Measurements from ENCODE around the gene BRSK2.
"Not testable (repeated sequence)": the region's sequence is repeated elsewhere in the genome, so short reads cannot be mapped to it uniquely, and the experiment has no call there.

The BRSK2 gene

DNA sequence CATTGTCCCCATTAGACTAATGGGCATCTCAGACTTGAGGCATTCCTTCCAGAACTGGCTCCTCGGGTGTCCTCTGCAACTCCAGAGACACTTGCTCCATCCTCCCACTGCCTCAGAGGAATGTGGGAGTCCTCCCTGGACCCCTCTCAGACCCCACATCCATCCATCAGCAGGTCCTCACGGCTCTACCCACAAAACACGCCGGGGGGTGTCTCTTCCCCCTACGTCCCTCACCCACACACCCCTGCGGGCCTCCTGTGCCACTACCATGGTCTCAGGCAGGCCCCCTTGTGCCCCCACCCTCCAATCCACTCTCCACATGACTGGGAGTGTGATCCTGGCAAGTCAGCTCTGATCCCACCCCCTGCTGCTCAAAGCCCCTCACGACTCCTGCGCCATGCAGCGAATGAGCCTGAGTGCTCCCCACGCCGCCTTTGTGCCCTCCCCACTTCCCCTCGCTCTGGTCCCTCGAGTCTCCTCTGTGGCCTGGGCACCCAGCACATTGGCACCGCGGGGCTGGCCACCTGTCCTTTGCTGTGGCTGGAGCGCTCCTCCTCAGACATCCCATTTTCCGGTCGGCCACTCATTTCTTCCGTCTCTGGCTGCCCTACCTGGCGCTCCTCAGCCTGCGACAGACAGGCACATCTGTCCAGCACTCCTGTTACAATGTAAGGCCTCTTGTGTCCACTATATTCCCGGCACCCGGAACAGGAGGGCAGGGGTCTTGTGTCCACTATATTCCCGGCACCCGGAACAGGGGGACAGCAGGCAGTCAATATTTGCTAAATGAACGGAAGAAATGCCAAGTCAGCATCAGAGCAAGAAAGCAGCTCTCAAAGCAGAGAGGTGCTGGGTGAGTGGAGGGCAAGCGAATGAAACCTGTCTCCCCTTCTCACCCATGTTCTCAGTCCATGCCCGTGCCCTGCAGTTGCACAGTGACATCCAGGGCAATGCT, 111.0 kb downstream of the BRSK2 start:
- no peak for DNase-seq (ENCODE audit: low read depth)

- DNase-seq (ENCODE audit: low read depth) = no peak
Measured at GRCh38 chr11:1501421-1502167, 111.9 kb downstream of the BRSK2 start.

- DNase-seq (ENCODE audit: low read depth) = no peak
Measured at GRCh38 chr11:1502168-1502953, 112.6 kb downstream of the BRSK2 start.

GRCh38 chr11:1502954-1503707, 113.4 kb downstream of the BRSK2 start:
- DNase-seq (ENCODE audit: low read depth) = no peak

- DNase-seq (ENCODE audit: low read depth) = no peak
Measured at GRCh38 chr11:1503708-1504104, 114.0 kb downstream of the BRSK2 start.

- DNase-seq (ENCODE audit: low read depth) = no peak
Measured at GRCh38 chr11:1504138-1504537, 114.4 kb downstream of the BRSK2 start.

GRCh38 chr11:1504581-1505290, 115.0 kb downstream of the BRSK2 start:
- no peak for DNase-seq (ENCODE audit: low read depth)

DNA sequence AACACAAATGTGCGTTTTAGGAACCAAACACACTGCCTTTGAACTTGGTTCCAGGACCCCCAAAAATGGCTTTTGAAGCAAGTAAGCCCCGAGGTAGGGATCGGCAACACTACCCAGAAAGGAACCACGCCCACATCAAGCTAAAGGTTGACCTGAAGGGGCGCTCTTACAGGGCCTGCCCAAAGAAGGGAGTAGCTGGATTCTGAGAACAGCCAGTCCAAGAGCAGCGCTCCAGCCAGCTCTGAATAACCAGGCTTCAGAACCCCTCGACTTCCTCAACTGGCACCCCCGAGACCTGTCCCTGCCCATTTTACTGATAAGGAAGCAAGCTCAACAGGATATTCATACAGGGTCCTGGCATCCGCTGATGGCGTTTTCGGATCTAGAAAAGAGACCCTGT, 115.7 kb downstream of the BRSK2 start:
- DNase-seq (ENCODE audit: low read depth) = no peak

GRCh38 chr11:1506981-1507380, 117.2 kb downstream of the BRSK2 start:
- no peak for DNase-seq (ENCODE audit: low read depth)

DNA sequence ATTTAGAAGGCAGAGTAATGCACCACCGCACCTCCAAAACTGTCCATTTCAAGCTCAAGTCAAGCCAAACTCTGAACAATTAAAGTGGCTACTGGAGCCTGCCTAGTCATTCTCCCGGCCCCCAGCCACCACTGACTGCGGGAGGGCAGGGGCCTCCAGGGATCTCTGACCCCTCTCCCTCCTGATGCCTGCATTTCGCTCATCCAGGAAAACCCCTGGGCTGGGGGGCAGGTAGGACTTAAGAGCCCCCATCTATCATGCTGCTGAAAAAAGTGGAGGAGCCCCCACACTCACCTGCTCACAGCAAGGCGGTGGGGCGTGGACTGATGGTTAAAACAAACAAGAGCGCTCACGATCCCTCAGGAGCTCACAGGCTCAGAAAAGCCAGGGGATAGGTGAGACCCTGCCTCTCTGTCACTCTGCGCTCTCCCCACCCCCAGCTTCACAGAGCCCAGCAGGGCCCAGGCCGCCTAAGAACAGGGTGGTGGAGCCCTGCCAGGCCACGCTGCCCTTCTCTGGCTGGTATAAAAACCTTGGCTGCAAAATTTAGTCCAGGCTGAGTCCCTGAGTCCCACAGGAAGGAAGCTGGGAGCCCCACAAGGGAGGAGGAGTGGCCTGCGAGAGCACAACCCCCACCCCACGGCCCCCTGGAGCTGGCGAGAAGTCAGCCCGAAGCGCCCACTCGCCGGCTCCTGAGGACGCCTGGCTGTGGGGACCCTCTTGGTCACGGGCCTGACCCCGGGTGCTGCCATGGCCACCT, 117.8 kb downstream of the BRSK2 start:
- DNase-seq (ENCODE audit: low read depth) = no peak

DNA sequence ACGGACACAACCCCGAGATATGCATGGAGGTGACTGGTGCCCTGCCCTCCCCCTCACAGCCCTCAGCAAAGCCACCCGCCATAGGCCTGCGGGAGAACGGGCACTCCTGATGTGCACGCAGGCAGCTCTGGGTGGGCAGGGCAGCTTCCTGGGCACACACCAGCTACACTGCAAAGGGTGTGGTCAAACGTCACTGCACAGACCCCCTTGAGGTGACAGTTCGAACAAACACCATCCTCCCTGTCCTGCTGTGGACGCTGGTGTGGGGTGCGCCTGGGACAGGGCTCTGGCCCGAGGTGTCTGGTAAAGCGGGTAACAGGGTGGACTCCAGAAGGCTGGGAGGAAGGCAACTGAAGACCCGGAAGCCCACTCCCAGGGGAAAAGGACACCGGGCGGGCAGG, 118.8 kb downstream of the BRSK2 start:
- no peak for DNase-seq (ENCODE audit: low read depth)

GRCh38 chr11:1508986-1509385, 119.3 kb downstream of the BRSK2 start:
- no peak for DNase-seq (ENCODE audit: low read depth)

- DNase-seq (ENCODE audit: low read depth) = no peak
Measured at GRCh38 chr11:1509626-1510255, 120.0 kb downstream of the BRSK2 start.

- not testable (repeated sequence) for DNase-seq (ENCODE audit: low read depth)
Measured at GRCh38 chr11:1510351-1510750, 120.6 kb downstream of the BRSK2 start.

DNA sequence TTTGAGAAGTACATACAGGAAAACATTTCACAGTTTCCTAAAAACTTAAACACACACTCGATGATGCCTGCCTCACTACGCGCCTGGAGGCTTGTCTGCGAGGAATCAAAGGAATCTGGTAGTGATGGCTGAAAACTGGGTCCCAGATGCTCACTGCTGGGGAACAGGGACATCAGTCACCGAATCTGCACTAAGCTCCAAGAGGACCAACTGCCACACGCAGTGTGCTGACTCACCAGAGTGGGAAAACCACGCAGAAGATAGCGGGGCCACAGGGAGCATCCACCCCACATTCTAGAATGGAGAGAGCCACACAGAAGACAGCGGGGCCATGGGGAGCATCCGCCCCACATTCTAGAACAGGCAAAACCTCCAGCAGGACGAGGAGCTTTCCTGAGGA, 121.2 kb downstream of the BRSK2 start:
- DNase-seq (ENCODE audit: low read depth) = no peak

DNA sequence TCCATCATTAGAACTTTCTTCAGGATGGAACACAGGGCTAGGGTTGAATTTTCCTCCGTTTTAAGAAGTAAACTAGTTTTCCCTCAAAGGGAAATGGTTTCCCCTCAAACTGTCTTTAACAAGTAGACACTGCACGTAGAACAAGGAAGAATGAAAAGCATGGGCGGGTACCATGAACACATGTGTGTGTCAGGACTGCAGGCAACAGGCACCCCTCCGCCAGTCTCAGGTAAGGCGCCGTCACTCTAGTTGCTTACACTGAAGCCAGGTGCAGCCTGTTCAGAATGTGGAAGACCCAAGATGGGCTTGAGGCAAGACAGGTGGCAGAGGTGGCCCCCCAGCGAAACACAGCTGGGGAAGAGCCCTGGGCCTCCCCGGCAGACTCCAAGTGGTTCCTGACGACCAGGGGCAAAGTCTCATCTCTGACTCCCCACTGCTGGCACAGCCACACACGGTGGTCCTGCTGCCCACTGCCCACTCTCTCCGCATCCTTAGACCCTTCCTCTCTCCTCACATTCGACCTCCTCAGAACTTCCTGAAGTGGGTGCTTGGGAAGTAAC, 122.3 kb downstream of the BRSK2 start:
- DNase-seq (ENCODE audit: low read depth) = no peak

Data from GM04504 (cell line).